H1 (cell line): Measurements from ENCODE around the gene POLR3K. TPM values are rescaled to one million over a fixed set of nuclear protein-coding genes. Genes with fewer than 3 reads are reported as not detected.

ENCODE experiments used
- ASH2L ChIP-seq: fragments of 200-600, 300-600 bp; sonication (generic); IDR thresholded peaks from one replicate; pipeline ENCODE4 v1.7.1; 2017; ENCODE audit warnings: low read length
- CHD2 ChIP-seq: IDR thresholded peaks from 2 replicates; pipeline ENCODE4 v1.6.1; 2012; ENCODE audit warnings: low read length, improper control_type of control experiment
- CREB1 ChIP-seq: IDR thresholded peaks from 2 replicates; pipeline ENCODE4 v1.6.1; 2012; ENCODE audit warnings: inconsistent platforms
- FOSL1 ChIP-seq: IDR thresholded peaks from 2 replicates; pipeline ENCODE4 v1.6.1; 2011; ENCODE audit warnings: mild to moderate bottlenecking, low read depth, low read length, moderate library complexity; ENCODE audit not compliant: insufficient read depth
- GTF2F1 ChIP-seq: IDR thresholded peaks from 2 replicates; pipeline ENCODE4 v1.6.1; 2012; ENCODE audit warnings: low read depth, low read length, improper control_type of control experiment, borderline replicate concordance
- RAD21 ChIP-seq, 2 experiments: IDR thresholded peaks in 1 of 2; conservative IDR thresholded peaks in 1 of 2; 2 replicates each; pipeline ENCODE4 v1.6.1; 2011; ENCODE audit warnings: low read depth in 2 of 2, low read length in 2 of 2, improper control_type of control experiment in 1 of 2, inconsistent platforms in 1 of 2, mild to moderate bottlenecking in 1 of 2, moderate library complexity in 1 of 2
- RBBP5 ChIP-seq: IDR thresholded peaks from 2 replicates; pipeline ENCODE4 v1.7.1; 2012; ENCODE audit warnings: low read depth, mild to moderate bottlenecking, inconsistent platforms, low read length, moderate library complexity, borderline replicate concordance
- RFX5 ChIP-seq: IDR thresholded peaks from 2 replicates; pipeline ENCODE4 v1.6.1; 2011; ENCODE audit warnings: low read depth, low read length, improper control_type of control experiment, borderline replicate concordance
- TAF7 ChIP-seq: optimal IDR thresholded peaks from 2 replicates; pipeline ENCODE3; 2011; ENCODE audit warnings: low read depth, mild to moderate bottlenecking, inconsistent platforms, low read length, moderate library complexity, borderline replicate concordance
- polyA plus RNA-seq, 7 experiments: library from polyadenylated mRNA; depleted of rRNA in 3 of 7; stranded (reverse) in 5 of 7; unstranded in 2 of 7; fragments of >200 nt in 5 of 7; fragments of 200-250 nt in 2 of 7; gene quantifications; 1 replicate in 5 of 7; 2 replicates in 1 of 7; 4 replicates in 1 of 7; pipeline versions ENCODE4 v1.2.1 to v1.2.3, GENCODE V29; 2011 to 2013; ENCODE audit warnings: missing spikeins in 2 of 7, mixed read lengths in 2 of 7
- total RNA-seq: library from RNA; stranded (reverse); fragmentation: NEBNext Ultra II Directional; extraction: Animal tissue kit (Norgen Biotek cat#: 25700); gene quantifications from 2 replicates; pipeline ENCODE4 v1.2.1, GENCODE V29; 2021
- TF ChIP-seq, protein P1 (sequence below), 3 experiments: IDR thresholded peaks; 1 replicate in 2 of 3; 2 replicates in 1 of 3; pipeline versions ENCODE4 v1.5.1 to v1.6.1; 2011; ENCODE audit warnings: low read length in 3 of 3, mild to moderate bottlenecking in 3 of 3, inconsistent platforms in 2 of 3, low read depth in 1 of 3, moderate library complexity in 1 of 3; ENCODE audit not compliant: insufficient read depth in 1 of 3; ENCODE audit errors: control extremely low read depth in 1 of 3

Gene POLR3K
- total and polyA plus RNA-seq, 2 of the 8 experiments (the other 6 are each of a cell fraction or from before 2014, with no cell fraction given) = 45.4 to 80.5 TPM

DNA sequence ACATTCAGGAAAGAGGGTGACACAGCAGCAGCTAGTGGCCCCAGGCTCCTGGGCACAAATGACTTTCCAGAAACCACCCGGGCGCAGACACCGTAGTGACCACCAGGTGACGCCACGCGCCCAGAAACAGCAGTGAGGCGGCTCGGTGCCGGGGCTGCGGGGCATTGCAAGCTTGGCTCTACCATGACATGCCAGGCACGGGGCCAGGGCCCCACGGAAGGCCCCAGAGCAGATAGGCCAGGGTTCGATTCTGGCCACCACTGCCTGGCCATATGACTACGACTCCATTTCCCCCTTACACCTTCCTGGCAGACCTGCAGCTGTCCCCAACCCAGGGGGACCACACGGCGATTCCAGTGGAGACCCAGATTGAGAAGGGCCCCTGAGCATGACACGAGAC, 12.3 kb upstream of the POLR3K start (continued):
- TF ChIP-seq, protein P1, sequence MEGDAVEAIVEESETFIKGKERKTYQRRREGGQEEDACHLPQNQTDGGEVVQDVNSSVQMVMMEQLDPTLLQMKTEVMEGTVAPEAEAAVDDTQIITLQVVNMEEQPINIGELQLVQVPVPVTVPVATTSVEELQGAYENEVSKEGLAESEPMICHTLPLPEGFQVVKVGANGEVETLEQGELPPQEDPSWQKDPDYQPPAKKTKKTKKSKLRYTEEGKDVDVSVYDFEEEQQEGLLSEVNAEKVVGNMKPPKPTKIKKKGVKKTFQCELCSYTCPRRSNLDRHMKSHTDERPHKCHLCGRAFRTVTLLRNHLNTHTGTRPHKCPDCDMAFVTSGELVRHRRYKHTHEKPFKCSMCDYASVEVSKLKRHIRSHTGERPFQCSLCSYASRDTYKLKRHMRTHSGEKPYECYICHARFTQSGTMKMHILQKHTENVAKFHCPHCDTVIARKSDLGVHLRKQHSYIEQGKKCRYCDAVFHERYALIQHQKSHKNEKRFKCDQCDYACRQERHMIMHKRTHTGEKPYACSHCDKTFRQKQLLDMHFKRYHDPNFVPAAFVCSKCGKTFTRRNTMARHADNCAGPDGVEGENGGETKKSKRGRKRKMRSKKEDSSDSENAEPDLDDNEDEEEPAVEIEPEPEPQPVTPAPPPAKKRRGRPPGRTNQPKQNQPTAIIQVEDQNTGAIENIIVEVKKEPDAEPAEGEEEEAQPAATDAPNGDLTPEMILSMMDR (IDR thresholded peaks at IDR 0.05; ENCODE audit: control extremely low read depth in 1 of 3, insufficient read depth in 1 of 3, low read depth in 1 of 3, low read length in 3 of 3) = peak; percentile 98 to 100 (median 99)
- peak; percentile 99 to 100 for TF ChIP-seq RAD21 (IDR thresholded peaks at IDR 0.05 in 1 of 2, conservative IDR thresholded peaks at IDR 0.05 in 1 of 2; ENCODE audit: low read depth in 2 of 2, low read length in 2 of 2)
- TF ChIP-seq ASH2L = no peak
- no peak for TF ChIP-seq RFX5
- no peak for TF ChIP-seq RBBP5
- no peak for TF ChIP-seq FOSL1
- TF ChIP-seq TAF7 = no peak
- TF ChIP-seq CHD2 = no peak
- peak; percentile 51; the same call in 1 of the 2 replicates for TF ChIP-seq CREB1
- no peak for TF ChIP-seq GTF2F1
